Measurements from ENCODE around the gene RANBP1.
A peak's percentile ranks its signal among the peaks of the same experiment; 100 is the strongest.

The RANBP1 gene

DNA sequence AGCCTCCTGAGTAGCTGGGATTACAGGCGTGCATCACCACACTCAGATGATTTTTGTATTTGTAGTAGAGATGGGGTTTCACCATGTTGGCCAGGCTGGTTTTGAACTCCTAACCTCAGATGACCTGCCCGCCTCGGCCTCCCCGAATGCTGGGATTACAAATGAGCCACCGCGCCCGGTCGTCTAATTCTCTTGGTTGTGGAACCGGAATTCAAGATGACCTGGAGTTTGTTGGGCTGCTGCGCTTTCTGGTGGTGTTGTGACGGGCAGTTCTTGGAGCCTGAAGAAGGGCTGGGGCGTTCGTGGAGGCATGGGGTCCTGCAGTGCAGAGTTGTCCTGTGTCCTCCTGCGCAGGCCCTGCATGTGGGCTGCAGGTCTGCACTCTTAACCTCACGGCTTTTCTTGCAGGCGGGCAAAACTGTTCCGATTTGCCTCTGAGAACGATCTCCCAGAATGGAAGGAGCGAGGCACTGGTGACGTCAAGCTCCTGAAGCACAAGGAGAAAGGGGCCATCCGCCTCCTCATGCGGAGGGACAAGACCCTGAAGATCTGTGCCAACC, 6.0 kb downstream of the RANBP1 start:
- H3K4me3 ChIP-seq (ENCODE audit: low read depth, low read length): no peak overlapping the region

DNA sequence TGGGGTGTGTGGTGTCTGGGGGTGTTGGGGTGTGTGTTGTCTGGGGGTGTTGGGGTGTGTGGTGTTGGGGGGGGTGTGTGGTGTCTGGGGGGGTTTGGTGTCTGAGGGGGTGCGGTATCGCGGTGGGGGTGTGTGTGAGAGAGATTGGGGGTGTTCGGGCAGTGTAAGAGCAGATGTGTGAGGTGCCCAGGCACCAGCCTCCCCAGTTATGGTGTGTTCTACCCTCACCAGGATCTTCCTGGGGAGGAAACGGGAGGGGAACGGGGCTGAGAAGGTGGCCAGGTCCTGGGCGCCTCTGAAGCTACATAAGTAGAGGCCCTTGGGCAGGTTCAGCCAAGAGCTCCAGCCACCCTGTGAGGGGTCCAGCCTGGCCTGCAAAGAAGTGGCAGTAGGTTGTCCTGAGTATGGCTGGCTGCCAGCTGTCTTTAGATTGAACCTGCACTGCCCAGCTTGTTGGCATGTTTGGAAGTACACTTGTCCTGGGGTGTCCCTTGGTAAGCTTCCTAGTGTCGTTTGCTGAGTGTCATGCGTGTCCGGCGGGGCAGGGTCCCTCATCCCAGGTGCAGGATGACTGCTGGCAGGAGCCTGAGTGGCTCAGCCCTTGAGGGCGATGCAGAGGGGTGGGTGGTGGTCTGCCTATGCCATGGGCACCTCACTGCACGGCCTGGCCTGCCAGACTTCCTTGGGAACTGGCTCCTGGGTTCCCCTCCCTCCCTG, 7.6 kb downstream of the RANBP1 start:
- H3K4me3 ChIP-seq (ENCODE audit: low read depth, low read length): no peak overlapping the region

GRCh38 chr22:20124083-20124787, 8.3 kb downstream of the RANBP1 start:
- H3K4me3 ChIP-seq (ENCODE audit: low read depth, low read length): no peak overlapping the region

DNA sequence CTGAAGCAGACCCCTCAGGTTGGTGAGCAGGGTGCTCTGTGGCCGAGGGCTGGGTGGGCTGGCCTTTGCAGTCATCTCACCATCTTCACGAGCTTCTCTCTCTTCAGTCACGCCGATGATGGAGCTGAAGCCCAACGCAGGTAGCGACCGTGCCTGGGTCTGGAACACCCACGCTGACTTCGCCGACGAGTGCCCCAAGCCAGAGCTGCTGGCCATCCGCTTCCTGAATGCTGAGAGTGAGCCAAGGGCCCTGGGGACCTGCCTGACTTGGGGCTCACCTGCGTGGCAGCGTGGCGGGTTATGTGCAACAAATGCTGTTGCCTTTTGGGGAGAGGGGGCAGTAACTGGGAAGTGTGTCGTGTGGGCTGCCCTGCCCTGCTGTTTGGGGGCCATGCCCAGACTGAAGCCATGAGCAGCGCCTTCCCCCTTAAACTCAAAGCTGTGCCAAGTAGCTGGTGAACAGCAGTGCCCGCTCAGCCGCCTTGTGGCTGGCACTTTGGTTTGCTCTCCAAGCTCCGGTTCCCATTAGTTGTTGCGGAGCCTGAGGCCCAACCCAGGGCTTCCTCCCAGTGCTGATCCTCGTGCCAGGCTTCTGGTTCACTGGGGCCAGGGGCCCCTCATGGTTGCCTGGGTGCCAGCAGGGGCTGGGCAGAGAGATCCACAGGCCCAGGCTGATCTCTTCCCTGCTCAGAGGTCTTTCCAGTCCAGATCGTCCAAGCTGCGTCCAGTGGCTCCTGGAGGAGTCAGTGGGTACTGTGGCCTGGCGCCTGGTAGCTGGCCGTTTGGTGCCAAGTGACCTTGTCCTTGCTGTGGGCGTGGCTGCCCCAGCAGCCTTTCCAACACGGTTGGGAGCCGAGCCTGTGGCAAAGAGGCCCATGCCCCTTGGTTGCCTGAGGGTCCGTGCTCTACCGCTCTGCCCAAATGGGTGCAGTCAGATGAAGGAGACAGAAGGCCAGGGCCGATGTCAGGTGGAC, 9.6 kb downstream of the RANBP1 start:
- H3K4me3 ChIP-seq (ENCODE audit: low read depth, low read length): no peak overlapping the region

DNA sequence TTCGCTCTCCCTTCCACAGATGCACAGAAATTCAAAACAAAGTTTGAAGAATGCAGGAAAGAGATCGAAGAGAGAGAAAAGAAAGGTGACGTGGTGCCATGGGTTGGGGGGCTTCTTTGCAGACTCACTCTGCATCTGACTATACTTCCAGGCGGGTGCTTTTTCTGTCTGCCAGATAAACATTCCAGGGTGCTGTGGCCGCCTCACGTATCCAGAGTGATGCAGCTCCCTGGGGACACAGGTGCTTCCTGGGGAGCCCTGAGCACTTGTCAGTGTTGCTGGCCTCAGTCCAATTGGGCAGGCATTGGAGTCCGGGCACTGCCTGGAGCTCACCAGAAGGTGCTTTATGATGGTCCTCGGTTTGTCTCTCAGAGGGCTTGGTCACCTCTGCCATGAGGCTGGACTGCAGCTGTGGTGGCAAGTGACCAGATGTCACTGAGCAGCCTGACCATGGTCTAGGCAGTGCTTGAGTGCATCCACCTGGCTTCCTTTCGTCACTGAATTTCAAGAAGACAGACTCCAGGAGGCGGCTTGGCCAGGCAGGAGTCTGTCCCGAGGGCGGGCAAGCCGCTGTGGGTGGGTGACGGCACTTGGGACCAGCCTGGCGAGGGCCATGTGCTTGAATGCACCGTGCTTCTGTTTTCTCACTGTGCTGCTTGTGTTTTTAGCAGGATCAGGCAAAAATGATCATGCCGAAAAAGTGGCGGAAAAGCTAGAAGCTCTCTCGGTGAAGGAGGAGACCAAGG, 10.6 kb downstream of the RANBP1 start:
- no peak overlapping the region for H3K4me3 ChIP-seq (ENCODE audit: low read depth, low read length)

GRCh38 chr22:20127318-20127868, 11.5 kb downstream of the RANBP1 start:
- H3K4me3 ChIP-seq (ENCODE audit: low read depth, low read length): no peak overlapping the region

GRCh38 chr22:20127869-20128618, 12.1 kb downstream of the RANBP1 start:
- no peak overlapping the region for H3K4me3 ChIP-seq (ENCODE audit: low read depth, low read length)

DNA sequence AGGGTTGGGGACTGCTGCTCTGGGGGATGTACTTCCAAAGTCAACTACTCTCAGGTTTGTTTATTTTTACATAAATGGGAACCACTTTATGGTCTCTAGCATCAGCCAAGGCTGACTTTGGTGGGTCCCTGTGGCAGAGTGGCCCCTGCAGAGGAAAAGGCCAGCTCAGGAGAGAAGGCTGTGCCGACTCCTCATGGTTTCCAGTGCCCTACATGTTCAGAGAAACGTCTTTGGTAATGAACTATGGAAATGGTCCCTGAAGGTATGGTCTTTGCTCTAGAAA, 12.7 kb downstream of the RANBP1 start:
- no peak overlapping the region for H3K4me3 ChIP-seq (ENCODE audit: low read depth, low read length)

GRCh38 chr22:20128902-20129746, 13.2 kb downstream of the RANBP1 start:
- H3K4me3 ChIP-seq (ENCODE audit: low read depth, low read length): no peak overlapping the region

DNA sequence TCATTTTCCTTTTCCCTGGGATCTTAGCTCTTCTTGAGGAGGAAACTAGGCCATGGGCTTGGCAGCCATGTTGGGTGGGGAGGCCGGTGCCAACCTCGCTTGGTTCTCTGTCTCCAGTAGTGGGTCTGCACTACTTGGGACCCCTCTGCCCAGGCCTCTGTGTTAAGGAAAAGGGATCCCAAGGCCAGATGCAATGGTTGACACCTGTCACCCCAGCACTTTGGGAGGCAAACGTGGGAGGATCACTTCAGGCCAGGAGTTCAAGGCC, 13.8 kb downstream of the RANBP1 start:
- H3K4me3 ChIP-seq (ENCODE audit: low read depth, low read length): no peak overlapping the region

GRCh38 chr22:20130319-20130718, 14.4 kb downstream of the RANBP1 start:
- no peak overlapping the region for H3K4me3 ChIP-seq (ENCODE audit: low read depth, low read length)

DNA sequence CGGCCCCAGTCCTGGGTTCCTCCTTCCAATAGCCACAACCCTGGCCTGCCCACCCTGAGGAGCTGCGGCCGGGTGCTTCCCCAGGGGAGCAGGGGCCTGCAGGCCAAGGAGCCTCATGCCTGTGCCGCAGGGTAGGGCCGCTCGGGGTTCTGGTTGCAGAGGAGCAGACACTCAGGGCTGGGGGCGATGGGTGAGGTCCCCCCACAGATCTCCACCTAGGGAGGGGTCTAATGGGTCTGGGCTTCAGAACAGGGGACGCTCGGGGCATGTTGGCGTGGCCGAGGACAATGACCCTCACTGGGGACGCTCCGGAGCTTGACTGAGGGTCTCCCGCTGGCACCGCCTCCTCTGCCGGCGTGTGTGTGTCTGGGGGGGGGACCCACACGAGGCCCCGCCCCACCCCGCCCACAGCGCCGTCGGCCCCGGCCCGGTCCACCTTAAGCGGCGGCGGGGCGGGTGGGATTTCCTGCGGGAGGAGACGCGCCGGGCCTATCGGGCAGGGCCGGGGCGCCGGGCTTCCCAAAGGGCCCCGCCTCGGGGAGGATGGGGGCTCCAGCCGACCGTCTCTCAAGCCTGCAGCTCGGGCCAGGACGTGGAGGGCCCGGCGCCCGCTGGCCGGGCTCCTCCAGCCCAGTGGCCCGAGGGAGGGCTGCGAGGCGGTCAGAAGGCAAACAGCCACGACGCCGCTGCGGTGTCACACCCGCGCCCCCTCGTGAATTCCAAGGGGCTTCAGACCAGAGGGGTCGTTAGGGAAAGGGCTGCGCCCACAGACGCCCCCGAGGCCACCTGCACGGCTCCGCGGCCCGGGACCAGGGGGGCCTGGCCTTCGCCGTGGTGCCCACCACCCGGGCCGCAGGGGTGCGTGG, 15.1 kb downstream of the RANBP1 start:
- H3K4me3 ChIP-seq (ENCODE audit: low read depth, low read length): peak overlapping the region; percentile 50

GRCh38 chr22:20131597-20131858, 15.6 kb downstream of the RANBP1 start, which contains the start of gene ZDHHC8:
TSS of gene ZDHHC8 (plus strand) at chr22:20131804. CDS start at chr22:20131948, 144 bp downstream.
- H3K4me3 ChIP-seq (ENCODE audit: low read depth, low read length): peak within 1 kb of the TSS; percentile 50

GRCh38 chr22:20131859-20132685, 16.2 kb downstream of the RANBP1 start:
- peak overlapping the region; percentile 50 for H3K4me3 ChIP-seq (ENCODE audit: low read depth, low read length)

GRCh38 chr22:20132686-20133246, 16.9 kb downstream of the RANBP1 start:
- H3K4me3 ChIP-seq (ENCODE audit: low read depth, low read length): no peak overlapping the region

DNA sequence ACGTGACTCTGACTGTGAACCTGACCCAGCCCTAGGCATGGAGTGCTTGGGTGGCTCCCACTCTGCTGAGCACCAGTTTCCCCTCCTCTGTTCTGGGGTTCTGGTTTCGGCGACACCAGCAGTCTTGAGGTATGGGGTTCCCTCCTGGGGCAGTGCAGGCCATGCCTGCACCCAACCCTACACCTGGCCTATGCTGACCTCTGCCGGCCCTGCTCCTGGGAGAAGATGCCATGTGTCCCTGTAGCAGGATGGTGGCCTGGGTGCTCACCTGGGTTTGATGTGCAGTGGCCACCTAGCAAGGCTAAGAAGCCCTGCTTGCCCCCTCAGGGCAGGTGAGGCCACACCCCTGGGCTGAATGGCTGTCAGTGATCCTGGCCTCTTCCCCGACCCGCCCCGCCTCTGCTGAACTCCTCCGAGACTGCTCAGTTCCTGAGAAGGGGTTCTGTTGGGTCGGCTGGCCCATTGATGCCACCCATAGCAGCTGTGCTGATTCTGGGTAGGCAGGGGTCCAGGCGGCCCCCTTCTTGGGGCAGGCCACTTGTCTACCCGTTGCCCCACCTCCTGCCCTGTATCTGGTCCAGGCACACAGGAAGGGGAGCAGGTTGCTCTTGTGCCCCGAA, 18.1 kb downstream of the RANBP1 start:
- H3K4me3 ChIP-seq (ENCODE audit: low read depth, low read length): no peak overlapping the region

GRCh38 chr22:20135265-20135664, 19.4 kb downstream of the RANBP1 start:
- no peak overlapping the region for H3K4me3 ChIP-seq (ENCODE audit: low read depth, low read length)
